Measurements from ENCODE around the gene DNAJC5. TPM values are rescaled to one million over a fixed set of nuclear protein-coding genes. Genes with fewer than 3 reads are reported as not detected.
"Not testable (repeated sequence)": the region's sequence is repeated elsewhere in the genome, so short reads cannot be mapped to it uniquely, and the experiment has no call there.

The DNAJC5 gene
- total RNA-seq, 1 donor: 26.0 TPM

DNA sequence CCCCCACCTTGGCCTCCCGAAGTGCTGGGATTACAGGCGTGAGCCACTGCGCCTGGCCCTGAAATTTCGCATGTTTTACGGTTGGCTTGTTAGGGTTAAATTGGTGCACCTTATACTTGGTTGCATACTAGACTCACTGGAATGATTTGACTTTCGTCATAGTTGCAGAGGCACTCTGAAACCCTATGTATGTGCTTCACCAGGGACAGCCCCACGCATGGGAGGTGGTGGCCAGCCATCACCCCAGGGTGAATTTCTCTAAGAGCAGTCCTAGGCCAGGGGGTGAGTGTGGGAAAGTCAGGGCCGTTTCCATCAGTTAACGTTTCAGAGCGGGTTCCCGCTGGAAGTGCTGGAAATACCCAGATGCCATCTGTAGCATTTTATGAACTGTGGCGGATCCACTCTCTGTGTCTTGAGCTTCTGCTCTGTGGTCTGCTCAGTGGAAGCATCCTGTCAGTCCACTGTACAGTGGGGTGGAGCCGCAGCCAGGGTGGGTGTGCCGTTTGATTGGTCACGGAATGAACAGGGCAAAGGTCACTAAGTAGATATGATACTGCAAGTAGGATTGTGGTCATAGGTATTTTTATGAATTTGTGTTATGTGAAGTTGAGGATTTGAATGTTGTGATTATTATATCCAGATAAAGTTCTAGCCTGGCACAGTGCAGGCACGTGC, 13.2 kb downstream of the DNAJC5 start:
- peaks cover 82% of the 10 kb centered on the region for H3K4me1 ChIP-seq (ENCODE audit: insufficient read depth, low read length)

GRCh38 chr20:63911176-63911575, 16.2 kb downstream of the DNAJC5 start:
- H3K4me3 ChIP-seq (ENCODE audit: low read length): no peak overlapping the region
- peaks cover 60% of the 10 kb centered on the region for H3K4me1 ChIP-seq (ENCODE audit: insufficient read depth, low read length)
- no peaks in the 10 kb centered on the region for H3K27me3 ChIP-seq (ENCODE audit: insufficient read depth, low read length)
- no peaks in the 10 kb centered on the region for H3K9me3 ChIP-seq (ENCODE audit: low read depth, low read length)

More for the DNA sequence above, 13.2 kb downstream of the DNAJC5 start:
- no peak overlapping the region for H3K4me3 ChIP-seq (ENCODE audit: low read length)
- H3K27me3 ChIP-seq (ENCODE audit: insufficient read depth, low read length): no peaks in the 10 kb centered on the region
- H3K9me3 ChIP-seq (ENCODE audit: low read depth, low read length): no peaks in the 10 kb centered on the region

DNA sequence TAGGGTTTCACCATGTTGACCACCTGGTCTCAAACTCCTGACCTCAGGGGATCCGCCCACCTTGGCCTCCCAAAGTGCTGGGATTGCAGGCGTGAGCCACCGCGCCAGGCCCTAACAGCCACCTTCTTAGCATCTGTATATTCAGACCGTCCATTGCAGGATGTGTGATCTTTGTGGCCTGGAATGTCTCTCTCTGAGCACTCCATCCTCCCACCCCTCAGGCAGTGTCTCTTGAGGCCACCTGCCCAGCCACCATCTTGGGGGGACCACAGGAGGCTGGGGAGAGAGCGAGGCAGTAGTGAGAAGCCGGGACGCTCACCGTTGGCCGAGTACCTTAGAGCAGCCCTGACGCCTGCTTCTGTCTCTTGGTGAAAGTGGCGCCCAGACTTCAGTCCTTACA, 18.8 kb downstream of the DNAJC5 start:
- H3K9me3 ChIP-seq (ENCODE audit: low read depth, low read length): no peaks in the 10 kb centered on the region
- peaks cover 36% of the 10 kb centered on the region for H3K4me1 ChIP-seq (ENCODE audit: insufficient read depth, low read length)

DNA sequence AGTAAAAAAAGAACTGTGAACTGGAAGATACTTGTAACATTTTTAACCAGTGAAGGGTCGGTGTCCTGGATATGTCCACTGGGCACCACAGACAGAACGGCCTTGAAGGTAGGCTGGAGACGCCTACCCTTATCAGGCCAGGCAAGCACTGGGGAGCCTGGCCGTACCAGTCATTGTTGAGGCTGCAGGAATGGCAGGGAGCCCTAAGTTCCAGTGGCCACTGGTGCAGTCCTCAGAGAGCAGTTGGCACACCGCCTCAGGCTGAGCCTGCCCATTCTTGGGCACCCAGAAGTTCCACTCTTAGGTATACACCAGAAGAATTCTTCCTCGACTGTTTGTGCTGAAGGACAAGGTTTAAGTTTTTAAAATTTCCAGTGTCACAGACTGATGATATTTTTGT, 20.5 kb downstream of the DNAJC5 start:
- Histone ChIP-seq H3K9me3 (ENCODE audit: low read depth, low read length) (no peaks in the 10 kb centered on the region), H3K27me3 (ENCODE audit: insufficient read depth, low read length) (no peaks in the 10 kb centered on the region), H3K4me1 (ENCODE audit: insufficient read depth, low read length) (peaks cover 29% of the 10 kb centered on the region), H3K4me3 (ENCODE audit: low read length) (no peak overlapping the region)

More for the DNA sequence above, 18.8 kb downstream of the DNAJC5 start:
- Histone ChIP-seq H3K27me3 (ENCODE audit: insufficient read depth, low read length) (no peaks in the 10 kb centered on the region), H3K4me3 (ENCODE audit: low read length) (no peak overlapping the region)

DNA sequence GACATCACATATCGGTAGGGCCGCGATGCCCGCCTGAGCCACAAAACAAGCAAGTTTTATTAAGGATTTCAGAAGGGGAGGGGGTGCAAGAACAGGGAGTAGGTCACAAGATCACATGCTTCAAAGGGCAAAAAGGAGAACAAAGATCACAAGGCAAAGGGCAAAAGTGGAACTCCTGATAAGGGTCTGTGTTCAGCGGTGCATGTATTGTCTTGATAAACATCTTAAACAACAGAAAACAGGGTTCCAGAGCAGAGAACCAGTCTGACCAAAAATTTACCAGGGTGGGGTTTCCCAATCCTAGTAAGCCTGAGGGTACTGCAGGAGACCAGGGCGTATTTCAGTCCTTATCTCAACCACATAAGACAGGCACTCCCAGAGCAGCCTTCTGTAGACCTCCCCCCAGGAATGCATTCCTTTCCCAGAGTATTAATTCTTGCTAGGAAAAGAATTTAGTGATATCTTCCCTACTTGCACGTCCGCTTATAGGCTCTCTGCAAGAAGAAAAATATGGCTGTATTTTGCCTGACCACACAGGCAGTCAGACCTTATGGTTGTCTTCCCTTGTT, 21.5 kb downstream of the DNAJC5 start:
- not testable (repeated sequence) for H3K9me3 ChIP-seq (ENCODE audit: low read depth, low read length); H3K27me3 ChIP-seq (ENCODE audit: insufficient read depth, low read length); H3K4me3 ChIP-seq (ENCODE audit: low read length)
- H3K4me1 ChIP-seq (ENCODE audit: insufficient read depth, low read length): peaks cover 19% of the 10 kb centered on the region

GRCh38 chr20:63917811-63918210, 22.9 kb downstream of the DNAJC5 start:
- Histone ChIP-seq H3K9me3 (ENCODE audit: low read depth, low read length) (no peaks in the 10 kb centered on the region), H3K4me3 (ENCODE audit: low read length) (no peak overlapping the region), H3K27me3 (ENCODE audit: insufficient read depth, low read length) (no peaks in the 10 kb centered on the region), H3K4me1 (ENCODE audit: insufficient read depth, low read length) (peaks cover 6% of the 10 kb centered on the region)

DNA sequence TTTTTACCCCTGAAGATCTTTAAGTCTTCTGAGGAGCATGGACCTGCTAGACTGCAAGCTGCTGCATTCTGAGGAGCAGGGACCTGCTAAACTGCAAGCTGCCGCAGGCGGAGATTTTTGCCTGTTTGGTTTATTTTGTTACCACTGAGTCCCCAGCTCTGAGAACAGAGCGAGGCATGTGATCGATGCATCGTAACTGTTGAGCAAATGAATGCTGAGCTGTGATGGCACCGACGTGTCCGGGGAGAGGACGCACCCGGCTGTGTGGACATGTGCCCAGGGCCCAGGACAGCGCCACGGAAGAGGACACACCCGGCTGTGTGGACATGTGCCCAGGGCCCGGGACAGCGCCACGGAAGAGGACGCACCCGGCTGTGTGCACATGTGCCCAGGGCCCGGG, 24.2 kb downstream of the DNAJC5 start:
- H3K9me3 ChIP-seq (ENCODE audit: low read depth, low read length): no peaks in the 10 kb centered on the region
- no peaks in the 10 kb centered on the region for H3K27me3 ChIP-seq (ENCODE audit: insufficient read depth, low read length)
- H3K4me1 ChIP-seq (ENCODE audit: insufficient read depth, low read length): no peaks in the 10 kb centered on the region
- H3K4me3 ChIP-seq (ENCODE audit: low read length): no peak overlapping the region

GRCh38 chr20:63920226-63920625, 25.3 kb downstream of the DNAJC5 start:
- H3K27me3 ChIP-seq (ENCODE audit: insufficient read depth, low read length): no peaks in the 10 kb centered on the region
- no peaks in the 10 kb centered on the region for H3K4me1 ChIP-seq (ENCODE audit: insufficient read depth, low read length)
- no peak overlapping the region for H3K4me3 ChIP-seq (ENCODE audit: low read length)
- H3K9me3 ChIP-seq (ENCODE audit: low read depth, low read length): no peaks in the 10 kb centered on the region

DNA sequence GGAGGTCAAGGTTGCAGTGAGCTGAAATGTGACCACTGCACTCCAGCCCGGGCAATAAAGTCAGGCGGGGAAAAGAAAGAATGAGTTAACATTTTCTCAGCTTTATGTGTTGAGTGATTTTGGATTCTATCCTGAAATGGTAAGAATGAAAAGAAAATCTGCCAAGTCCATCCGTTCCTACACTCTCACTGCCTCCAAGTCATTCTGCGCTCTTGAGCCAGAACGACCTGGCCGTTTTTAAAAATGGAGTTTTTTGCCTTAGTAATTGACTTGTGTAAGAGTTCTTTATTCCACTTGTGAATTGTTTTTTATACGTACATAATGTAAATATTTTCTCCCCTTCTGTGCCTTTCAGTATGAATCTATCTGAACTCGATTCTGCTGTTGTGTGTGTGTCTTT, 28.7 kb downstream of the DNAJC5 start:
- Histone ChIP-seq H3K27me3 (ENCODE audit: insufficient read depth, low read length) (no peaks in the 10 kb centered on the region), H3K9me3 (ENCODE audit: low read depth, low read length) (no peaks in the 10 kb centered on the region), H3K4me1 (ENCODE audit: insufficient read depth, low read length) (no peaks in the 10 kb centered on the region), H3K4me3 (ENCODE audit: low read length) (no peak overlapping the region)

- Histone ChIP-seq H3K4me1 (ENCODE audit: insufficient read depth, low read length) (no peaks in the 10 kb centered on the region), H3K9me3 (ENCODE audit: low read depth, low read length) (no peaks in the 10 kb centered on the region)
Observed at GRCh38 chr20:63924241-63924640, 29.3 kb downstream of the DNAJC5 start.

GRCh38 chr20:63926298-63926697, 31.4 kb downstream of the DNAJC5 start:
- no peak overlapping the region for H3K4me3 ChIP-seq (ENCODE audit: low read length)
- no peaks in the 10 kb centered on the region for H3K9me3 ChIP-seq (ENCODE audit: low read depth, low read length)
- H3K4me1 ChIP-seq (ENCODE audit: insufficient read depth, low read length): no peaks in the 10 kb centered on the region
- no peaks in the 10 kb centered on the region for H3K27me3 ChIP-seq (ENCODE audit: insufficient read depth, low read length)

More at GRCh38 chr20:63924241-63924640, 29.3 kb downstream of the DNAJC5 start:
- Histone ChIP-seq H3K27me3 (ENCODE audit: insufficient read depth, low read length) (no peaks in the 10 kb centered on the region), H3K4me3 (ENCODE audit: low read length) (no peak overlapping the region)

GRCh38 chr20:63929071-63929470, 34.1 kb downstream of the DNAJC5 start:
- no peaks in the 10 kb centered on the region for H3K4me1 ChIP-seq (ENCODE audit: insufficient read depth, low read length)
- no peak overlapping the region for H3K4me3 ChIP-seq (ENCODE audit: low read length)
- no peaks in the 10 kb centered on the region for H3K9me3 ChIP-seq (ENCODE audit: low read depth, low read length)
- H3K27me3 ChIP-seq (ENCODE audit: insufficient read depth, low read length): no peaks in the 10 kb centered on the region

DNA sequence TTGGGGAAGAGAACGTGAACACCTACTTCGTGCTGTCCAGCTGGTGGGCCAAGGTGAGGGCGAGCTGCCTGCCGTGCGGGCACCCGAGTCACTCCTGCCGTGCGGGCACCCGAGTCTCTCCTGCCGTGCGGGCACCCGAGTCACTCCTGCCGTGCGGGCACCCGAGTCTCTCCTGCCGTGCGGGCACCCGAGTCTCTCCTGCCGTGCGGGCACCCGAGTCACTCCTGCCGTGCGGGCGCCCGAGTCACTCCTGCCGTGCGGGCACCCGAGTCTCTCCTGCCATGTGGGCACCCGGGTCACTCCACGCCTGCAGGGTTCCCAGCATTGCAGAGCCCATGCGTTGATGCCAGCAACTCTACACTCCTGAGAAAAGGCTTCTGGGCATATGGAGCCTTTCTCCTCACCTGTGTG, 34.6 kb downstream of the DNAJC5 start:
- not testable (repeated sequence) for H3K27me3 ChIP-seq (ENCODE audit: insufficient read depth, low read length); H3K4me1 ChIP-seq (ENCODE audit: insufficient read depth, low read length); H3K4me3 ChIP-seq (ENCODE audit: low read length); H3K9me3 ChIP-seq (ENCODE audit: low read depth, low read length)

GRCh38 chr20:63930971-63931553, 36.1 kb downstream of the DNAJC5 start:
- Histone ChIP-seq H3K27me3 (ENCODE audit: insufficient read depth, low read length) (no peaks in the 10 kb centered on the region), H3K9me3 (ENCODE audit: low read depth, low read length) (no peaks in the 10 kb centered on the region), H3K4me1 (ENCODE audit: insufficient read depth, low read length) (no peaks in the 10 kb centered on the region), H3K4me3 (ENCODE audit: low read length) (no peak overlapping the region)

DNA sequence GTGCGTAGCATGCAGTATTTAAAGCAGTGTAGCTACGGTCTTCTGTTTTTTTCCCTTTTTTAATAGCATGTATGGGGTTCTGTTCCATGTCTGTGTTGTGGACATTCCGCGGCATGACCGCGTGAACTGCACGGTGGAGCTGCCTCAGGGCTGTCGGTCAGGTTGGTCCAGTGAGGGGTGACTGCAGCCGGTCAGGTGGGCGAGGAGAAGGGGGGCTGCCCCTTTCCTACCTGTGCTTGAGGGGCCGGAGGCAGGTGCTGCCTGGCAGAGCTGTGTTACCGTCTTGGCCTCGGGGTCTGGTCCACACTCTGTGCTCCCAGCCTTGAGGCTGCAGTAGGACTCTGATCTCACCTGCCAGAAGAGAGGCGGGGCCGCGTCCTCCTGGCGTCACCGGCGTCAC, 36.8 kb downstream of the DNAJC5 start:
- no peak overlapping the region for H3K4me3 ChIP-seq (ENCODE audit: low read length)
- H3K27me3 ChIP-seq (ENCODE audit: insufficient read depth, low read length): no peaks in the 10 kb centered on the region
- no peaks in the 10 kb centered on the region for H3K9me3 ChIP-seq (ENCODE audit: low read depth, low read length)
- no peaks in the 10 kb centered on the region for H3K4me1 ChIP-seq (ENCODE audit: insufficient read depth, low read length)

Measured in mononuclear cell (primary cell).